ENCODE measurements around the gene PPP6R2.

Gene PPP6R2

GRCh38 chr22:50436015-50436830, 93.1 kb downstream of the PPP6R2 start:
- TF ChIP-seq TAF1 (IDR thresholded peaks at IDR 0.05; ENCODE audit: borderline replicate concordance, insufficient read depth, low read length) = no peak

DNA sequence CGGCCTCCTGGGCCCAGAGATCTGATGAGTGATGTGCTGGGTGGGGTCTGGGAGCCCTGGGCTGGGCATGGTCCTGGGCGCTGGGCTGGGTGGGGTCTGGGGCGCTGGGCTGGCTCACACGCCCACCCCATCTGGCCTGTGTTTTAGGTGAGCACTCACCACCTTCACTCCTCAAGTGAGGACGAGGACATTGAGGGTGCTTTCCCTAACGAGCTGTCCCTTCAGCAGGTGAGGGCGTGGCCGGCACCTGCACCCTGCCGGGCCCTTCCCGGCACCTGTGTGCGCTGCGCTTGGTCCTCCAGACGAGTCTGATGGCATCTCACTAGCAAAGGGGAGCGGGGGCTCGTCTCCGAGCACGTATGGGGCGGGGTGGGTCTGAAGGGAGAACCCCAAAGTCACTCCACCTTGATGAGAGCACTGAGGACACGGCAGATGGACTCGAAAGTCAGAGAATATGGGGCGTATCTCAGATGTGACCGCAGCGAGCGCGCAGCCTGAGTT, 93.8 kb downstream of the PPP6R2 start:
- TF ChIP-seq FOXP2 (optimal IDR thresholded peaks at IDR 0.05; ENCODE audit: borderline replicate concordance, extremely low read depth, extremely low read length, insufficient read depth) = no peak
- no peak for TF ChIP-seq POLR2AphosphoS5 (IDR thresholded peaks at IDR 0.05; ENCODE audit: low read depth, low read length)
- no peak for TF ChIP-seq REST (IDR thresholded peaks at IDR 0.05; ENCODE audit: insufficient read depth in 1 of 2, low read depth in 2 of 2, low read length in 2 of 2)
- TF ChIP-seq TAF1 (IDR thresholded peaks at IDR 0.05; ENCODE audit: borderline replicate concordance, insufficient read depth, low read length) = no peak
- no peak for TF ChIP-seq SIN3A (IDR thresholded peaks at IDR 0.05; ENCODE audit: borderline replicate concordance, insufficient read depth, low read length)

GRCh38 chr22:50437511-50438304, 94.6 kb downstream of the PPP6R2 start:
- TF ChIP-seq TAF1 (IDR thresholded peaks at IDR 0.05; ENCODE audit: borderline replicate concordance, insufficient read depth, low read length) (no peak), FOXP2 (optimal IDR thresholded peaks at IDR 0.05; ENCODE audit: borderline replicate concordance, extremely low read depth, extremely low read length, insufficient read depth) (no peak), REST (IDR thresholded peaks at IDR 0.05; ENCODE audit: insufficient read depth in 1 of 2, low read depth in 2 of 2, low read length in 2 of 2) (no peak), POLR2AphosphoS5 (IDR thresholded peaks at IDR 0.05; ENCODE audit: low read depth, low read length) (no peak), SIN3A (IDR thresholded peaks at IDR 0.05; ENCODE audit: borderline replicate concordance, insufficient read depth, low read length) (no peak)

- TF ChIP-seq TAF1 (IDR thresholded peaks at IDR 0.05; ENCODE audit: borderline replicate concordance, insufficient read depth, low read length) (no peak), SIN3A (IDR thresholded peaks at IDR 0.05; ENCODE audit: borderline replicate concordance, insufficient read depth, low read length) (no peak), FOXP2 (optimal IDR thresholded peaks at IDR 0.05; ENCODE audit: borderline replicate concordance, extremely low read depth, extremely low read length, insufficient read depth) (no peak)
These were observed 95.5 kb downstream of the PPP6R2 start for GRCh38 chr22:50438305-50439275.

GRCh38 chr22:50439314-50439870, 96.3 kb downstream of the PPP6R2 start:
- TF ChIP-seq FOXP2 (optimal IDR thresholded peaks at IDR 0.05; ENCODE audit: borderline replicate concordance, extremely low read depth, extremely low read length, insufficient read depth) = no peak
- no peak for TF ChIP-seq REST (IDR thresholded peaks at IDR 0.05; ENCODE audit: insufficient read depth in 1 of 2, low read depth in 2 of 2, low read length in 2 of 2)
- TF ChIP-seq POLR2AphosphoS5 (IDR thresholded peaks at IDR 0.05; ENCODE audit: low read depth, low read length) = no peak
- TF ChIP-seq SIN3A (IDR thresholded peaks at IDR 0.05; ENCODE audit: borderline replicate concordance, insufficient read depth, low read length) = no peak
- TF ChIP-seq TAF1 (IDR thresholded peaks at IDR 0.05; ENCODE audit: borderline replicate concordance, insufficient read depth, low read length) = no peak

All from PFSK-1 (cell line).